Osteoblast (primary cell): Measurements from ENCODE around the gene DIS3L2. TPM values are rescaled to one million over a fixed set of nuclear protein-coding genes. Genes with fewer than 3 reads are reported as not detected.

Experiments
- DNase-seq: peaks from one replicate; pipeline ENCODE4 v3.0.0; 2011; ENCODE audit warnings: low spot score, mixed read lengths; ENCODE audit not compliant: insufficient read length; ENCODE audit errors: missing footprints
- H2AFZ ChIP-seq: 2 replicates; pipeline ENCODE4 v1.6.0; 2011; ENCODE audit warnings: mild to moderate bottlenecking, low read length
- H3K27ac ChIP-seq: 2 replicates; pipeline ENCODE4 v1.5.1; 2011; ENCODE audit warnings: mild to moderate bottlenecking, low read depth, low read length, moderate library complexity
- H3K27me3 ChIP-seq: 2 replicates; pipeline ENCODE4 v1.6.0; 2012; ENCODE audit warnings: mild to moderate bottlenecking, control low read depth, inconsistent platforms, low read length, moderate library complexity; ENCODE audit not compliant: insufficient read depth
- H3K36me3 ChIP-seq: 2 replicates; pipeline ENCODE4 v1.5.1; 2011; ENCODE audit warnings: mild to moderate bottlenecking, low read length, control low read depth, moderate library complexity; ENCODE audit not compliant: insufficient read depth
- H3K4me1 ChIP-seq: 2 replicates; pipeline ENCODE4 v1.5.1; 2011; ENCODE audit warnings: mild to moderate bottlenecking, low read length, control low read depth, moderate library complexity; ENCODE audit not compliant: insufficient read depth
- H3K4me2 ChIP-seq: 2 replicates; pipeline ENCODE4 v1.6.0; 2011; ENCODE audit warnings: mild to moderate bottlenecking, low read length; ENCODE audit not compliant: insufficient read depth
- H3K4me3 ChIP-seq: fragments of 200-600 bp; sonication (generic); 3 replicates; pipeline ENCODE4 v1.5.1; 2012; ENCODE audit warnings: mild to moderate bottlenecking, low read length, inconsistent platforms; ENCODE audit not compliant: insufficient read depth
- H3K79me2 ChIP-seq: 2 replicates; pipeline ENCODE4 v1.6.0; 2012; ENCODE audit warnings: mild to moderate bottlenecking, low read length, control low read depth, inconsistent platforms; ENCODE audit not compliant: insufficient read depth
- H3K9me3 ChIP-seq: 2 replicates; pipeline ENCODE4 v1.5.1; 2011; ENCODE audit warnings: low read depth, low read length, control low read depth
- H4K20me1 ChIP-seq: 2 replicates; pipeline ENCODE4 v1.6.0; 2012; ENCODE audit warnings: mild to moderate bottlenecking, low read length, control low read depth; ENCODE audit not compliant: insufficient read depth
- total RNA-seq: library from RNA; depleted of rRNA; stranded (reverse); fragments of >200 nt; gene quantifications from 2 replicates; pipeline ENCODE4 v1.2.3, GENCODE V29; 2012
- TF ChIP-seq, protein P1 (sequence below): IDR thresholded peaks from 2 replicates; pipeline ENCODE4 v1.5.1; 2011; ENCODE audit warnings: mild to moderate bottlenecking, low read depth, low read length, moderate library complexity; ENCODE audit errors: extremely low read depth

The DIS3L2 gene
- total RNA-seq, 1 donor, result 28.2 TPM

DNA sequence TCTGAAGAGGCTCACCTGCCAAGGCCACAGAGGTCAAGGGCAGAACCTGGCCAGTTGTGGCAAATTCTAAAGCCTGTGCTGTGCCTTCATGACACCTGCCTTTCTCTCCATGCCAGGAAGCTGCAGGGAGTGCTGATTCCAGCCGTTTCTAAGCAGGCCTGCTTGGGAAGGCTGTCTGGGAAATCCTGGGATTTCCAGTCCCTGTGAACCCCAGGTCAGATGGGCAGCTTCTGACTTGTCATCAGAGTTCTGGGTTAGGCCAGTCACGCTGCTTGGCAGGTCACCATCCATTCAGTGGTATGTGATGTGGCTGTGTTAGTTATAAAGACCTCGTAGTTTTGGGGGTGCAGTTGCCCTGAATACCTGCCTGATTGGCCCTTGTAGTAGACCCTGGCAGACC, 346.3 kb downstream of the DIS3L2 start:
- H3K27me3 ChIP-seq, result no peaks in the 10 kb centered on the region
- no peak overlapping the region for H3K4me3 ChIP-seq
- TF ChIP-seq, protein P1, sequence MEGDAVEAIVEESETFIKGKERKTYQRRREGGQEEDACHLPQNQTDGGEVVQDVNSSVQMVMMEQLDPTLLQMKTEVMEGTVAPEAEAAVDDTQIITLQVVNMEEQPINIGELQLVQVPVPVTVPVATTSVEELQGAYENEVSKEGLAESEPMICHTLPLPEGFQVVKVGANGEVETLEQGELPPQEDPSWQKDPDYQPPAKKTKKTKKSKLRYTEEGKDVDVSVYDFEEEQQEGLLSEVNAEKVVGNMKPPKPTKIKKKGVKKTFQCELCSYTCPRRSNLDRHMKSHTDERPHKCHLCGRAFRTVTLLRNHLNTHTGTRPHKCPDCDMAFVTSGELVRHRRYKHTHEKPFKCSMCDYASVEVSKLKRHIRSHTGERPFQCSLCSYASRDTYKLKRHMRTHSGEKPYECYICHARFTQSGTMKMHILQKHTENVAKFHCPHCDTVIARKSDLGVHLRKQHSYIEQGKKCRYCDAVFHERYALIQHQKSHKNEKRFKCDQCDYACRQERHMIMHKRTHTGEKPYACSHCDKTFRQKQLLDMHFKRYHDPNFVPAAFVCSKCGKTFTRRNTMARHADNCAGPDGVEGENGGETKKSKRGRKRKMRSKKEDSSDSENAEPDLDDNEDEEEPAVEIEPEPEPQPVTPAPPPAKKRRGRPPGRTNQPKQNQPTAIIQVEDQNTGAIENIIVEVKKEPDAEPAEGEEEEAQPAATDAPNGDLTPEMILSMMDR, result no peak
- no peaks in the 10 kb centered on the region for H3K79me2 ChIP-seq
- H3K36me3 ChIP-seq, result no peaks in the 10 kb centered on the region
- no peak for DNase-seq
- no peaks in the 10 kb centered on the region for H3K9me3 ChIP-seq
- no peak overlapping the region for H3K4me2 ChIP-seq
- H3K27ac ChIP-seq, result no peak overlapping the region
- no peak overlapping the region for H2AFZ ChIP-seq
- no peaks in the 10 kb centered on the region for H3K4me1 ChIP-seq
- peaks cover 5% of the 10 kb centered on the region for H4K20me1 ChIP-seq

DNA sequence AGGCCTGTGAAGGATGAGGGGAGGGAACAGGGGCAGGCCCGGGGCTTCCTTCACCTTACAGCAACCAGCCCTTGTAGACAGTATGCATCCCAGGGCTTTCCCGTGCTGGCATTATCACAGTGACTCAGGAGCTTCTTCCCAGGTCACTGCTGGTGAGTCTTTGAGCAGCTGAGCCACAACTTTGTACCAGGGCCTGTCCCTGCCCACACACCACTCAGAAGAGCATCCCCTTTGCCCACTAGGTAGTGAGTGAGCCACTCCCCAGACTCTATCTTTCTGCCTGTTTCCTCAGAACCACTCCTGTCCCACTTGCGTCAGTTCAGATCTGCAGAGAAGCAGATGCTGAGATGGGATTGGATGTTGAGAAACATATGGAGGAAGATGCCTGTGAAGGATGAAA, 347.5 kb downstream of the DIS3L2 start:
- no peaks in the 10 kb centered on the region for H3K27me3 ChIP-seq
- no peak overlapping the region for H3K4me3 ChIP-seq
- TF ChIP-seq, protein P1, result no peak
- H3K36me3 ChIP-seq, result no peaks in the 10 kb centered on the region
- no peaks in the 10 kb centered on the region for H3K79me2 ChIP-seq
- H4K20me1 ChIP-seq, result peaks cover 5% of the 10 kb centered on the region
- H3K9me3 ChIP-seq, result no peaks in the 10 kb centered on the region
- no peak overlapping the region for H3K27ac ChIP-seq
- no peak for DNase-seq
- H3K4me2 ChIP-seq, result no peak overlapping the region
- no peak overlapping the region for H2AFZ ChIP-seq
- no peaks in the 10 kb centered on the region for H3K4me1 ChIP-seq

- H4K20me1 ChIP-seq, result peaks cover 5% of the 10 kb centered on the region
- TF ChIP-seq, protein P1, result no peak
These were observed 348.1 kb downstream of the DIS3L2 start for GRCh38 chr2:232309592-232309991.

DNA sequence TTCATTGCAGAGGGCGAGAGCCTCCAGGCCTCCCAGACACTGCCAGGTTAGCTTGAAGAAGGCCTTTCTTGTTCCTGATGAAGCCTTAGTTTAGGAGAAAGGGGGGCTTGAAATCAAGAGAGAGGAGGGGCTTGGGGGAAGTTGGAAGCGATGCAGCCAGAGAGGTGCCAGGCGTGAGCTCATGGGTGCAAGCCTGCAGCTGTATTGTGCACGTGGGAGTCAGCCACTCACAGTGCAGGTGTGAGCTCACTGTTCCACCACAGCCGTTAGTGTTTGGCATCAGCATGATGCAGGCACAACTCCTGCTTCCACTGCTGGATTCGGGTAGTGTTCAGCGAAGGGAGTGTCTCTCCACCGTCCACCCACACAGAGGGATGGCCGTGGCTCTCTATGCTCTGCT, 348.6 kb downstream of the DIS3L2 start:
- H3K4me2 ChIP-seq, result no peak overlapping the region
- no peaks in the 10 kb centered on the region for H3K9me3 ChIP-seq
- TF ChIP-seq, protein P1, result no peak
- H3K27ac ChIP-seq, result no peak overlapping the region
- no peaks in the 10 kb centered on the region for H3K27me3 ChIP-seq
- H3K4me1 ChIP-seq, result peaks cover 4% of the 10 kb centered on the region
- H3K4me3 ChIP-seq, result no peak overlapping the region
- no peak for DNase-seq
- H3K36me3 ChIP-seq, result no peaks in the 10 kb centered on the region
- H2AFZ ChIP-seq, result no peak overlapping the region
- H4K20me1 ChIP-seq, result peaks cover 5% of the 10 kb centered on the region
- no peaks in the 10 kb centered on the region for H3K79me2 ChIP-seq

More at GRCh38 chr2:232309592-232309991, 348.1 kb downstream of the DIS3L2 start:
- no peaks in the 10 kb centered on the region for H3K4me1 ChIP-seq
- no peaks in the 10 kb centered on the region for H3K27me3 ChIP-seq
- DNase-seq, result no peak
- H3K4me3 ChIP-seq, result no peak overlapping the region
- no peaks in the 10 kb centered on the region for H3K36me3 ChIP-seq
- no peak overlapping the region for H2AFZ ChIP-seq
- H3K9me3 ChIP-seq, result no peaks in the 10 kb centered on the region
- H3K4me2 ChIP-seq, result no peak overlapping the region
- H3K79me2 ChIP-seq, result no peaks in the 10 kb centered on the region
- no peak overlapping the region for H3K27ac ChIP-seq
